GM12875 (cell line): ENCODE results near the gene VIT.

Experiments
- H3K4me3 ChIP-seq: one replicate; pipeline ENCODE4 v1.5.1; 2011; ENCODE audit warnings: low read depth, low read length, control low read depth
- TF ChIP-seq, protein P1 (sequence below): IDR thresholded peaks from 2 replicates; pipeline ENCODE4 v1.5.1; 2011; ENCODE audit warnings: low read depth, mild to moderate bottlenecking, control low read depth, inconsistent platforms, low read length, moderate library complexity, borderline replicate concordance; ENCODE audit not compliant: insufficient read depth

Gene VIT

DNA sequence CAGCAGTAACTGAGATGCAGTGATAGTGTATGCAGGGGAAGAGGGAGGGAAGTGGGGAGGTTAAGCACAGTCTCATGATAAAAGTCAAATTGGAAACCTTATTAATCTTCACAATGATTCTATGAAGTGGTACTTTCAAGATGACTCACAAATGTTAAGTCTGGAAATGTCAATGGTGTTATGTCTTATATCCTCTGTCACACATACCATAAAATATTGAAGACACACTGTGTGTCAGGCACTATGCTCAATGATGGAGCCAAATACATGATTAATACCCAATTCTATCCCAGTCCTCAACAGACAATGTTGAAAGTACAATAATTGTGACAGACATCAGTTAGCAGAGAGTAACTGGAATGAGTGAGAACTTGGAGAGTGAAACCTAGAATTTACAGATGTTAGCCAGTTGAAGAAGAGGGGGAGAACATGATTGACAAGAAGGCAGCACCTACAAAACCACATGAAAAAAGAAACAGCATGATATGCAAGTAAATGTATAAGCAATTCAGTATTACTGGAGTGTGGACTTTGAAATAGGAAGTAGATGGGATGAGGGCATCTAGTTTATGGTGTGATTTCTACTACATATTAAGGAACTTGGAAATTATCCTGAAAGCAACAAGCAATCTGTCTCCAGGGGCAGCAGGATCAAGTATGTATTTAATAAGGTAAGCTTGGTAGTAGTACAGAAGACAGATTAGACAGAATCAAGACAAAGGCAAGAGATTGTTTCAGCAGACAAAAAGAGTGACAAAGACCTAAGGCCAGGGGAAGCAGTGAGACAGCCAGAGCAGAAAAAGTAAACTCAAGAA lies 162.3 kb downstream of the VIT start:
- no peak overlapping the region for H3K4me3 ChIP-seq
- TF ChIP-seq, protein P1, sequence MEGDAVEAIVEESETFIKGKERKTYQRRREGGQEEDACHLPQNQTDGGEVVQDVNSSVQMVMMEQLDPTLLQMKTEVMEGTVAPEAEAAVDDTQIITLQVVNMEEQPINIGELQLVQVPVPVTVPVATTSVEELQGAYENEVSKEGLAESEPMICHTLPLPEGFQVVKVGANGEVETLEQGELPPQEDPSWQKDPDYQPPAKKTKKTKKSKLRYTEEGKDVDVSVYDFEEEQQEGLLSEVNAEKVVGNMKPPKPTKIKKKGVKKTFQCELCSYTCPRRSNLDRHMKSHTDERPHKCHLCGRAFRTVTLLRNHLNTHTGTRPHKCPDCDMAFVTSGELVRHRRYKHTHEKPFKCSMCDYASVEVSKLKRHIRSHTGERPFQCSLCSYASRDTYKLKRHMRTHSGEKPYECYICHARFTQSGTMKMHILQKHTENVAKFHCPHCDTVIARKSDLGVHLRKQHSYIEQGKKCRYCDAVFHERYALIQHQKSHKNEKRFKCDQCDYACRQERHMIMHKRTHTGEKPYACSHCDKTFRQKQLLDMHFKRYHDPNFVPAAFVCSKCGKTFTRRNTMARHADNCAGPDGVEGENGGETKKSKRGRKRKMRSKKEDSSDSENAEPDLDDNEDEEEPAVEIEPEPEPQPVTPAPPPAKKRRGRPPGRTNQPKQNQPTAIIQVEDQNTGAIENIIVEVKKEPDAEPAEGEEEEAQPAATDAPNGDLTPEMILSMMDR, result no peak

DNA sequence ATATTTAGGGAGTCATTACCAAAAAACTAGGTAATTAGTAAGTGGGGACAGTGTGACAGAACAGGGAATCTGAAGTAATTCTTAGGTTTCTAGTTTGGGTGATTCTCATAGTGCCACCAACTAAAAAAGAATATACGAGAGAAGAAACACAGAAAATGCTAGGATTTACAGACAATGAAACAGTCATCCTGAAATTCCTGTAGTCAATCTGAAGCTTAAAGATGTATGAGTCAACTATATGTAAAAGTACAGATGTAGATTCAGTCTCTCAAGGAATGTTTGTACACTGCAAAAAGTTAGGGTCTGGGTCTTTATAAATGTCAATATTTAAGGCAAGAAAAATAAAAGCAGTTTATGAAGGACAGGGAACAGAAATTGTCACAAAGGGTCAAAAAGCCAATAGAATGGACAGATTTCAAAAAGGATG lies 162.9 kb downstream of the VIT start:
- no peak overlapping the region for H3K4me3 ChIP-seq
- TF ChIP-seq, protein P1, result no peak

DNA sequence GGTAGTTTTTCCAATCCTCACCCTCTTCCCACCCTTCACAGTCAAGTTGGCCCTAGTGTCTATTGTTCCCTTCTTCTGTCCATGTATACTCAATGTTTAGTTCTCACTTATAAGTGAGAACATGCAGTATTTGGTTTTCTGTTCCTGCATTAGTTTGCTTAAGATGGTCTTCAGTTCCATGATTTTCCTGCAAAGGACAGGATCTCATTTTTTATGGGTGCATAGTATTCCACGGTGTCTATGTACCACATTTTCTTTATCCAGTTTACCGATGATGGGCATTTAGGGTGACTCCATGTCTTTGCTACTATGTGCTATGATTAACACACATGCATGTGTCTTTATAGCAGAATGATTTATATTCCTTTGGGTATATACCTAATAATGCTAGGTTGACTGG lies 165.4 kb downstream of the VIT start:
- H3K4me3 ChIP-seq, result no peak overlapping the region
- TF ChIP-seq, protein P1, result no peak
